ENCODE measurements around the gene DTWD2. TPM values are rescaled to one million over a fixed set of nuclear protein-coding genes. Genes with fewer than 3 reads are reported as not detected.
"Not testable (repeated sequence)": the region's sequence is repeated elsewhere in the genome, so short reads cannot be mapped to it uniquely, and the experiment has no call there.

DTWD2 gene
- total RNA-seq, 1 donor = 10.8 TPM

- DNase-seq (ENCODE audit: low read depth) = no peak
- no peak overlapping the region for H3K4me3 ChIP-seq (ENCODE audit: low read depth, low read length)
- no peak for TF ChIP-seq CTCF (IDR thresholded peaks at IDR 0.05; ENCODE audit: insufficient read depth, low read depth, low read length)
Measured at GRCh38 chr5:118894709-118895108, 93.6 kb downstream of the DTWD2 start.

- no peak for DNase-seq (ENCODE audit: low read depth)
- no peak overlapping the region for H3K4me3 ChIP-seq (ENCODE audit: low read depth, low read length)
- TF ChIP-seq CTCF (IDR thresholded peaks at IDR 0.05; ENCODE audit: insufficient read depth, low read depth, low read length) = no peak
Measured at GRCh38 chr5:118891252-118891651, 97.1 kb downstream of the DTWD2 start.

- DNase-seq (ENCODE audit: low read depth) = no peak
- no peak overlapping the region for H3K4me3 ChIP-seq (ENCODE audit: low read depth, low read length)
Measured at GRCh38 chr5:118889165-118889564, 99.2 kb downstream of the DTWD2 start.

GRCh38 chr5:118888556-118888955 lies 99.8 kb downstream of the DTWD2 start:
- TF ChIP-seq CTCF (IDR thresholded peaks at IDR 0.05; ENCODE audit: insufficient read depth, low read depth, low read length) = no peak
- DNase-seq (ENCODE audit: low read depth) = no peak
- no peak overlapping the region for H3K4me3 ChIP-seq (ENCODE audit: low read depth, low read length)

More at GRCh38 chr5:118889165-118889564, 99.2 kb downstream of the DTWD2 start:
- TF ChIP-seq CTCF (IDR thresholded peaks at IDR 0.05; ENCODE audit: insufficient read depth, low read depth, low read length) = no peak

- TF ChIP-seq CTCF (IDR thresholded peaks at IDR 0.05; ENCODE audit: insufficient read depth, low read depth, low read length) = no peak
- DNase-seq (ENCODE audit: low read depth) = no peak
- no peak overlapping the region for H3K4me3 ChIP-seq (ENCODE audit: low read depth, low read length)
Measured at GRCh38 chr5:118883362-118883761, 105.0 kb downstream of the DTWD2 start.

GRCh38 chr5:118882666-118883065 lies 105.7 kb downstream of the DTWD2 start:
- no peak for TF ChIP-seq CTCF (IDR thresholded peaks at IDR 0.05; ENCODE audit: insufficient read depth, low read depth, low read length)
- DNase-seq (ENCODE audit: low read depth) = no peak
- H3K4me3 ChIP-seq (ENCODE audit: low read depth, low read length) = no peak overlapping the region

GRCh38 chr5:118876852-118877251 lies 111.5 kb downstream of the DTWD2 start:
- not testable (repeated sequence) for H3K4me3 ChIP-seq (ENCODE audit: low read depth, low read length); DNase-seq (ENCODE audit: low read depth)

Measured in fibroblast of villous mesenchyme (primary cell).